Naive thymus-derived CD4-positive, alpha-beta T cell (primary cell): ENCODE results near the gene ST13. TPM values are rescaled to one million over a fixed set of nuclear protein-coding genes. Genes with fewer than 3 reads are reported as not detected.

Source experiments
- ATAC-seq: fragments of 150-1000 bp; cut with Tn5 transposase; 2 replicates; pipeline ENCODE4 v1.10.0; 2021; ENCODE audit warnings: mild to moderate bottlenecking, moderate library complexity
- CTCF ChIA-PET: fragments of 350-600 bp; sonication (Branson Sonifier 250); formaldehyde crosslinking; loops from one replicate; lab custom pipeline; 2021; ENCODE audit warnings: antibody characterized with exemption; lab: Charles Lee
- POLR2A ChIA-PET: fragments of 350-600 bp; sonication (Branson Sonifier 250); formaldehyde crosslinking; loops from one replicate; lab custom pipeline; 2021; ENCODE audit warnings: antibody characterized with exemption, inconsistent platforms; lab: Charles Lee
- DNase-seq, 9 donors: peaks; one replicate each; pipeline versions ENCODE4 v3.0.0 to v3.0.0-alpha.2; 2020 to 2022; ENCODE audit warnings: mixed read lengths in 1 of 9
- H3K27ac ChIP-seq: one replicate; pipeline ENCODE4 v1.7.0; 2013; ENCODE audit warnings: mild to moderate bottlenecking, low read depth, low read length, moderate library complexity
- H3K27me3 ChIP-seq, 2 donors: one replicate each; pipeline ENCODE4 v1.7.0; 2013; ENCODE audit warnings: low read length in 2 of 2, mild to moderate bottlenecking in 2 of 2, moderate library complexity in 2 of 2; ENCODE audit not compliant: control insufficient read depth in 2 of 2, insufficient read depth in 2 of 2
- H3K36me3 ChIP-seq, 3 experiments: 1 replicate in 2 of 3; 2 replicates in 1 of 3; pipeline ENCODE4 v1.7.0; 2013; ENCODE audit warnings: low read length in 3 of 3, mild to moderate bottlenecking in 3 of 3, moderate library complexity in 1 of 3; ENCODE audit not compliant: insufficient read depth in 3 of 3, control insufficient read depth in 2 of 3
- H3K4me1 ChIP-seq, 2 donors: one replicate each; pipeline ENCODE4 v1.7.0; 2013; ENCODE audit warnings: low read length in 2 of 2, mild to moderate bottlenecking in 2 of 2, moderate library complexity in 1 of 2; ENCODE audit not compliant: control insufficient read depth in 2 of 2, insufficient read depth in 2 of 2
- H3K4me3 ChIP-seq: 2 replicates; pipeline ENCODE4 v1.7.0; 2013; ENCODE audit warnings: mild to moderate bottlenecking, low read length
- H3K9me3 ChIP-seq, 3 experiments: 1 replicate in 2 of 3; 2 replicates in 1 of 3; pipeline ENCODE4 v1.7.0; 2013; ENCODE audit warnings: low read length in 3 of 3; ENCODE audit not compliant: control insufficient read depth in 2 of 3
- H3K27ac Mint-ChIP-seq, 9 donors: one replicate each; pipeline ENCODE4 v1.8.0; 2020 to 2022; ENCODE audit warnings: mixed read lengths in 9 of 9, mild to moderate bottlenecking in 8 of 9, moderate library complexity in 5 of 9, inconsistent platforms in 2 of 9
- H3K27me3 Mint-ChIP-seq, 5 donors: one replicate each; pipeline ENCODE4 v1.8.0; 2021 to 2022; ENCODE audit warnings: mixed read lengths in 5 of 5, mild to moderate bottlenecking in 1 of 5
- H3K36me3 Mint-ChIP-seq, 5 donors: one replicate each; pipeline ENCODE4 v1.8.0; 2020 to 2022; ENCODE audit warnings: mixed read lengths in 5 of 5, mild to moderate bottlenecking in 3 of 5, inconsistent platforms in 1 of 5
- H3K4me1 Mint-ChIP-seq, 7 donors: one replicate each; pipeline ENCODE4 v1.8.0; 2020 to 2022; ENCODE audit warnings: mixed read lengths in 7 of 7, mild to moderate bottlenecking in 3 of 7, inconsistent platforms in 1 of 7
- H3K4me3 Mint-ChIP-seq, 10 donors: one replicate each; pipeline ENCODE4 v1.8.0; 2020 to 2022; ENCODE audit warnings: mild to moderate bottlenecking in 10 of 10, mixed read lengths in 10 of 10, moderate library complexity in 6 of 10, inconsistent platforms in 2 of 10
- H3K9me3 Mint-ChIP-seq, 11 donors: one replicate each; pipeline ENCODE4 v1.8.0; 2020 to 2022; ENCODE audit warnings: mixed read lengths in 11 of 11, mild to moderate bottlenecking in 4 of 11, inconsistent platforms in 1 of 11, moderate library complexity in 1 of 11
- intact Hi-C, 2 donors: fragments of 100-400 bp; cut with micrococcal nuclease; formaldehyde crosslinking; loops; one replicate each; pipeline ENCODE4 v1.15.1; 2023
- polyA plus RNA-seq, 2 donors: library from polyadenylated mRNA; unstranded; fragments of 300-500 nt; fragmentation: Illumina TruSeq; gene quantifications; one replicate each; pipeline ENCODE4 v1.2.3, GENCODE V29; 2021
- total RNA-seq, 6 experiments: library from RNA in 5 of 6; stranded (reverse) in 5 of 6; gene quantifications; 1 replicate in 5 of 6; 2 replicates in 1 of 6; pipeline ENCODE4 v1.2.3 and lab custom pipeline; 2021 to 2026

ST13 gene
- total and polyA plus RNA-seq, 7 experiments from 2014 or later: 126 to 305 (median 222) TPM

DNA sequence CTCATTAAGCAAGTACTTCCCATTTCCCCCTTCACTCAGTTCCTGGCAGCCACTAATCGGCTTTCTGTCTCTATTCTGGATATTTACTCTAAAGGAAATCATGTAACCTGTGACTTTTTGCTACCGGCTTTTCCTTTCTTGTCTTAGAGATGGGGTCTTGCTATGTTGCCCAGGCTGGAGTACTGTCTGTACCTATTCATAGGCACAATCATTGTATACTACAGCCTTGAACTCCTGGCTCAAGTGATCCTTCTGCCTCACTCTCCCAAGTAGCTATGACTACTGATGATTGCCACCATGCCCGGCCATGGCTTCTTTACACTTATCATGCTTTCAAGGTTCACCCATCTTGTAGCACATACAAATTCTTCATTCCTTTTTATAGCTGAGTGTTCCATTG, 49.7 kb downstream of the ST13 start:
- Mint-ChIP-seq H3K4me1 (peaks cover 6 to 30% (median 14%) of the 10 kb centered on the region in 7 donors), H3K9me3 (no peaks in the 10 kb centered on the region), H3K36me3 (peaks cover 0 to 21% (median 11%) of the 10 kb centered on the region in 5 donors), H3K27me3 (no peaks in the 10 kb centered on the region), H3K4me3 (no peak overlapping the region), H3K27ac (no peak overlapping the region)
- ChIA-PET CTCF (no interaction called here), POLR2A (interaction anchor here (1.4 kb wide), 1 partner anchor 13 kb away, joined by 3 read pairs; the partner anchor contains the start of gene SLC25A17)
- Histone ChIP-seq H3K36me3 (peaks cover 0 to 3% (median 0%) of the 10 kb centered on the region in 3 experiments), H3K4me1 (no peaks in the 10 kb centered on the region), H3K27me3 (no peaks in the 10 kb centered on the region), H3K4me3 (no peak overlapping the region), H3K27ac (no peak overlapping the region), H3K9me3 (no peaks in the 10 kb centered on the region)
- DNase-seq (no peak), ATAC-seq (no peak)
- intact Hi-C loops: no loop called here

DNA sequence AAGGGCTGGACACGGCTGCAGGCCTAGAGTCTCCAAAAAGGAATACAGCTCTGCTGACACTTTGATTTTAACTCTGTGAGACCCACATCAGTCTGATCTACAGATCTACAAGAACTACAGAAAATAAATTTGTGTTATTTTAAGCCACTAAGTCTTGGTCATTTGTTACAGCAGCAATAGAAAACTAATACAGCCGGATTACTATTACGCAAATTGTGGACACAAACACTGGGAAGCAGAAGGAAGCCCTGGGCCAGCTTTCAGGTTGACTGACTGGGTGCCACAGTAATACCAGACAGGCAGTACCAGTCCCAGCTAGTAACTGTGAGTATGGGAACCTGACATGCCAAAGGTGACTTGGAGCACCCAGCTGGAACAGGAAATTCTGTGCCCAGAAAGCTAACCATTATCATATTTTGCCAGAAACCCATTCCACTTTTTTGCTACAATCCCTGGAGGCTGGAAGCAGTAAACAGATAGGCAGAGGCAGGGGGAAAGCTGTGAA, 50.7 kb downstream of the ST13 start:
- DNase-seq (no peak), ATAC-seq (no peak)
- H3K27ac ChIP-seq: no peak overlapping the region
- H3K36me3 ChIP-seq: peaks cover 0 to 3% (median 0%) of the 10 kb centered on the region in 3 experiments
- no peak overlapping the region for H3K27ac Mint-ChIP-seq
- peaks cover 2 to 30% (median 14%) of the 10 kb centered on the region in 7 donors for H3K4me1 Mint-ChIP-seq
- no peak overlapping the region for H3K4me3 Mint-ChIP-seq
- H3K4me3 ChIP-seq: no peak overlapping the region
- intact Hi-C loops: no loop called here
- no peaks in the 10 kb centered on the region for H3K9me3 Mint-ChIP-seq
- no peaks in the 10 kb centered on the region for H3K4me1 ChIP-seq
- no peaks in the 10 kb centered on the region for H3K27me3 Mint-ChIP-seq
- peaks cover 0 to 21% (median 11%) of the 10 kb centered on the region in 5 donors for H3K36me3 Mint-ChIP-seq
- H3K9me3 ChIP-seq: no peaks in the 10 kb centered on the region
- ChIA-PET POLR2A (interaction anchor here (0.6 kb wide), 1 partner anchor 76 kb away, joined by 4 read pairs; no protein-coding TSS in a partner anchor), CTCF (no interaction called here)
- H3K27me3 ChIP-seq: no peaks in the 10 kb centered on the region

- POLR2A ChIA-PET: interaction anchor here (0.6 kb wide), 1 partner anchor 75 kb away, joined by 4 read pairs; no protein-coding TSS in a partner anchor
- Histone ChIP-seq H3K4me1 (no peaks in the 10 kb centered on the region), H3K27ac (no peak overlapping the region), H3K9me3 (no peaks in the 10 kb centered on the region), H3K27me3 (no peaks in the 10 kb centered on the region), H3K4me3 (no peak overlapping the region), H3K36me3 (peaks cover 0 to 3% (median 0%) of the 10 kb centered on the region in 3 experiments)
- intact Hi-C loops: no loop called here
- no peak overlapping the region for H3K27ac Mint-ChIP-seq
- CTCF ChIA-PET: no interaction called here
- H3K9me3 Mint-ChIP-seq: no peaks in the 10 kb centered on the region
- peaks cover 0 to 21% (median 11%) of the 10 kb centered on the region in 5 donors for H3K36me3 Mint-ChIP-seq
- H3K4me1 Mint-ChIP-seq: peaks cover 2 to 30% (median 14%) of the 10 kb centered on the region in 7 donors
- no peak for DNase-seq
- ATAC-seq: no peak
- no peaks in the 10 kb centered on the region for H3K27me3 Mint-ChIP-seq
- H3K4me3 Mint-ChIP-seq: no peak overlapping the region
Measured at GRCh38 chr22:40805239-40805638, 51.2 kb downstream of the ST13 start.

GRCh38 chr22:40803321-40803720, 53.1 kb downstream of the ST13 start:
- Mint-ChIP-seq H3K4me1 (peaks cover 2 to 19% (median 12%) of the 10 kb centered on the region in 7 donors), H3K9me3 (no peaks in the 10 kb centered on the region)
- intact Hi-C loops: no loop called here

GRCh38 chr22:40799008-40799407, 57.4 kb downstream of the ST13 start:
- peak overlapping the region in 1 of 9 donors; percentile 30 for H3K27ac Mint-ChIP-seq
- H3K27me3 Mint-ChIP-seq: no peaks in the 10 kb centered on the region
- peaks cover 0 to 15% (median 5%) of the 10 kb centered on the region in 7 donors for H3K4me1 Mint-ChIP-seq
- no peak for DNase-seq
- CTCF ChIA-PET: no interaction called here
- peaks cover 0 to 9% (median 4%) of the 10 kb centered on the region in 5 donors for H3K36me3 Mint-ChIP-seq
- Histone ChIP-seq H3K27me3 (no peaks in the 10 kb centered on the region), H3K36me3 (peaks cover 0 to 7% (median 0%) of the 10 kb centered on the region in 3 experiments), H3K4me3 (no peak overlapping the region), H3K4me1 (no peaks in the 10 kb centered on the region), H3K27ac (no peak overlapping the region), H3K9me3 (no peaks in the 10 kb centered on the region)
- intact Hi-C loops: no loop called here
- POLR2A ChIA-PET: interaction anchor here (0.5 kb wide), 1 partner anchor 611 kb away, joined by 4 read pairs; no protein-coding TSS in a partner anchor
- H3K4me3 Mint-ChIP-seq: no peak overlapping the region
- ATAC-seq: no peak
- no peaks in the 10 kb centered on the region for H3K9me3 Mint-ChIP-seq

More at GRCh38 chr22:40803321-40803720, 53.1 kb downstream of the ST13 start:
- H3K4me3 Mint-ChIP-seq: no peak overlapping the region
- peak overlapping the region in 1 of 9 donors; percentile 23 for H3K27ac Mint-ChIP-seq
- no peak for ATAC-seq
- no peaks in the 10 kb centered on the region for H3K27me3 Mint-ChIP-seq
- no peaks in the 10 kb centered on the region for H3K4me1 ChIP-seq
- no peaks in the 10 kb centered on the region for H3K9me3 ChIP-seq
- H3K27me3 ChIP-seq: no peaks in the 10 kb centered on the region
- ChIA-PET CTCF (no interaction called here), POLR2A (no interaction called here)
- H3K36me3 Mint-ChIP-seq: peaks cover 1 to 17% (median 11%) of the 10 kb centered on the region in 5 donors
- no peak overlapping the region for H3K27ac ChIP-seq
- no peak overlapping the region for H3K4me3 ChIP-seq
- no peak for DNase-seq
- H3K36me3 ChIP-seq: peaks cover 0 to 3% (median 0%) of the 10 kb centered on the region in 3 experiments

DNA sequence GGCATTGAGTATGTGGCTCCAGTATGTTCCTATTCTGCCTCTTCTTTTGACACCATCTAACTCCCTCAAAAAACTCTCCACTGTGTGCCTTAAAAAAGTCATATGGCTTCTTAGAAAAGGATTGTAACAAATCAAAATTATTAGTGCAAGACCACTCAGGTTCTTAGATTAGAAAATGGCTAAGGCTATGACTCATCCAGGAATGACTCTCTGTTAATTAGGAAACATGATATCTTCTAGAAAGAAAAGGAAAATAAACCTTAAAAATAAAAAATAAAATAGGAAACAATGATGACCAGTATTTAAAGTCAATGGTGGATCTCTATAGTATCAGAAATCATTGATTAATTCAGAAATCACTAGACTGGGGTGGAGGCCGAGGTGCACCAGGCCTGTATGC, 59.0 kb downstream of the ST13 start:
- H3K36me3 ChIP-seq: peaks cover 0 to 13% (median 0%) of the 10 kb centered on the region in 3 experiments
- no peaks in the 10 kb centered on the region for H3K27me3 ChIP-seq
- H3K4me1 Mint-ChIP-seq: peaks cover 0 to 15% (median 3%) of the 10 kb centered on the region in 7 donors
- DNase-seq (no peak), ATAC-seq (no peak)
- POLR2A ChIA-PET: no interaction called here
- H3K36me3 Mint-ChIP-seq: peaks cover 0 to 21% (median 13%) of the 10 kb centered on the region in 5 donors
- no peak overlapping the region for H3K27ac ChIP-seq
- intact Hi-C loops: no loop called here
- H3K27me3 Mint-ChIP-seq: no peaks in the 10 kb centered on the region
- H3K9me3 Mint-ChIP-seq: no peaks in the 10 kb centered on the region
- no peaks in the 10 kb centered on the region for H3K4me1 ChIP-seq
- H3K27ac Mint-ChIP-seq: peak overlapping the region in 1 of 9 donors; percentile 37
- no peak overlapping the region for H3K4me3 Mint-ChIP-seq
- no peak overlapping the region for H3K4me3 ChIP-seq
- CTCF ChIA-PET: interaction anchor here (1.5 kb wide), 1 partner anchor 17 kb away, joined by 5 read pairs; no protein-coding TSS in a partner anchor
- H3K9me3 ChIP-seq: no peaks in the 10 kb centered on the region
